ENCODE data around the gene PTGS1.
"Not testable (repeated sequence)": the region's sequence is repeated elsewhere in the genome, so short reads cannot be mapped to it uniquely, and the experiment has no call there.

The PTGS1 gene

DNA sequence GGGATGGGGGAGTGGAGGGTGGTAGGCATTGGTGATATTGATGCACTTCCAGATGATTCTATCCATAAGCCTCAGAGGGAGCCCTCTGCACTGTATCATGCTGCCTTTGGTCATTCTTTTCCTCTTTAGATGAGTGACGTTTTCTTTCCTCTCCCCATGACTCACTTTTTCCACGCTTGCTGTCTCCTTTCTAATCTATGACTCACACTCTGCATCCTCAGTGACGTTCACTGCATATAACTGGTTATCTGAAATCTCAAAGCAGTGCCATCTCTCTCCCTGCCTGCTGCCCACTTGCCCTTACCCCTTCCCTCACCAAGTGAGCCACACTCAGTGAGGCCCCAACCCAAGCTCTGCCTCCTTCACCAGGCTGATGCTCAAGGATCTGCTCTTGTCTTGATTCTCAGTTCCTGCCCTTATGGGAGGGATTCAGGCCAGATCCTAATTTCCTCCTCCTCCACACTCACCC, 31.6 kb downstream of the PTGS1 start:
- no peak for FAIRE-seq

DNA sequence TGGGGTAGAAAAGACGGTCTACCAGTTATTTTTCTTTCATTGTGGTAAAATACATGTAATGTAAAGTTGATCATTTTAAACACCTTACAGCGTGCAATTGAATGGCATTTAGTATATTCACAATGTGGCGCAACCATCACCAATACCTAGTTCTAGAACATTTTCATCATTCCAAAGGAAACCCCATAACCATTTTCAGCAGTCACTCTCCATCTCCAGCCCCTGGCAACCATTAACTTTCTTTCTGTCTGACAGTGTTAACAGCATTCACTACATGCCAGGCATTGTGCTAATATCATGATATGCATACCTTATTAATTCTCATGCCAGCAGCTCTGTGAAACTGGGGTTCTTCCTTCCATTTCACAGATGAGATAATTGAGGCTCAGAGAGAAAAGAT, 32.0 kb downstream of the PTGS1 start:
- no peak for FAIRE-seq

DNA sequence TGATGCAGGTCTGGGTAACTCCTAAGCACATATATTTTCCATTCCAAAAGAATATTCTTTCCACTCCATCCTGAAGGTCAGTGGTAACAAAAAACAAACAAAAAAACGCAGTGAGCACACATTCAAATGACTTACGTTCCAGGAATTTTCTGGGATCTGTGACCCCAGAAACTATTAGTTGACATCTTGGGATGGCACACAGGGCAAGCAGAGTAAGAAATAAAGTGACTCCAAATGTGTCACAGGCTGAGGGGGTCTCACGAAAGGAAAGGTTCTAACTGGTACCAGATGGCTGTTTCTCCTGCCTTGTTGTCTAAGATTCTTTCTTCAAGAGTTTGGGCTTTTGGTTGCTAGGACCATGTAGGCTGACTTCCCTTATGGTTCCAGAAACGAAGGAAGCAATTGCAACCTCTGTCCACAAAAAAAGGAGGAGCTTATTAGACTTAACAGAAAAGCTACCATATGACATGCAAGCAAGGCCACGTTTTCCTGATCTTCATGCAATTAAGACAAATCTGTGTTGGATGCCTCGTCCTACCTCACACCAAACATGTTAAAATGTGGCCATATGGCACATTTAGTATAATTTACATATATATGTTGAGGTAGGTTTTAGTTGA, 32.7 kb downstream of the PTGS1 start:
- no peak for FAIRE-seq

DNA sequence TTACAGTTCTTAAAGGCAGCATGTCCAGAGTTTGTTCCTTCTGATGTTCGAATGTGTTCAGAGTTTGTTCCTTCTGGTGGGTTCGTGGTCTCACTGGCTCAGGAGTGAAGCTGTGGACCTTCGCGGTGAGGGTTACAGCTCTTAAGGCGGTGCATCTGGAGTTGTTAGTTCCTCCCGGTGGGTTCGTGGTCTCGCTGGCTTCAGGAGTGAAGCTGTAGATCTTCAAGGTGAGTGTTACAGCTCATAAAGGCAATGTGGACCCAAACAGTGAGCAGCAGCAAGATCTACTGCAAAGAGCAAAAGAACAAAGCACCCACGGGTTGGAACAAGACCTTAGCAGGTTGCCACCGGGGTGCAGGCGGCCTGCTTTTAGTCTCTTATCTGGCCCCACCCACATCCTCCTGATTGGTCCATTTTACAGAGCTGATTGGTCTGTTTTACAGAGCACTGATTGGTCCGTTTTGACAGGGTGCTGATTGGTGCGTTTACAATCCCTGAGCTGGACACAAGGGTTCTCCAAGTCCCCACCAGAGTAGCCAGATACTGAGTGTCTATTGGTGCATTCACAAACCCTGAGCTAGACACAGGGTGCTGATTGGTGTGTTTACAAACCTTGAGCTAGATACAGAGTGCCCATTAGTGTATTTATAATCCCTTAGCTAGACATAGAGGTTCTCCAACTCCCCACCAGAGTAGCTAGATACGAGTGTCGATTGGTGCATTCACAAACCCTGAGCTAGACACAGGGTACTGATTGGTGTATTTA, 34.7 kb downstream of the PTGS1 start:
- not testable (repeated sequence) for FAIRE-seq

DNA sequence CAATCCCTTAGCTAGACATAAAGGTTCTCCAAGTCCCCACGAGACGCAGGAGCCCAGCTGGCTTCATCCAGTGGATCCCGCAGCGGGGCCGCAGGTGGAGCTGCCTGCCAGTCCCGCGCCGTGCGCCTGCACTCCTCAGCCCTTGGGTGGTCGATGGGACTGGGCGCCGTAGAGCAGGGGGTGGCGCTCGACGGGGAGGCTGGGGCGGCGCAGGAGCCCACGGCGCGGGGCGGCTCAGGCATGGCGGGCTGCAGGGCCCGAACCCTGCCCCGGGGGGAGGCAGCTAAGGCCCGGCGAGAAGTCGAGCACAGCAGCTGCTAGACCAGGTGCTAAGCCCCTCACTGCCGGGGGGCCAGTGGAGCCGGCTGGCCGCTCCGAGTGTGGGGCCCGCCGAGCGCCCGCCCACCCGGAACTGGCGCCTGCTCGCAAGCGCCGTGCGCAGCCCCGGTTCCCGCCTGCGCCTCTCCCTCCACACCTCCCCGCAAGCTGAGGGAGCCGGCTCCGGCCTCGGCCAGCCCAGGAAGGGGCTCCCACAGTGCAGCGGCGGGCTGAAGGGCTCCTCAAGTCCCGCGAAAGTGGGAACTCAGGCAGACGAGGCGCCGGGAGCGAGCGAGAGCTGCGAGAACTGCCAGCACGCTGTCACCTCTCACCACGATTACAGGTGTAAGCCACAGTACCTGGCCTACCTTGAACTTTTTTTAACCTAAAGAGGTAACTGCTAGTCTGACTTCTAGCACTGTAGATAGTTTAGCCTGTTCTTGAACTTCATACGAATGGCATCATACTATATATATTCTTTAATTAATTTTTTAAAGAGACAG, 35.5 kb downstream of the PTGS1 start:
- no peak for FAIRE-seq

DNA sequence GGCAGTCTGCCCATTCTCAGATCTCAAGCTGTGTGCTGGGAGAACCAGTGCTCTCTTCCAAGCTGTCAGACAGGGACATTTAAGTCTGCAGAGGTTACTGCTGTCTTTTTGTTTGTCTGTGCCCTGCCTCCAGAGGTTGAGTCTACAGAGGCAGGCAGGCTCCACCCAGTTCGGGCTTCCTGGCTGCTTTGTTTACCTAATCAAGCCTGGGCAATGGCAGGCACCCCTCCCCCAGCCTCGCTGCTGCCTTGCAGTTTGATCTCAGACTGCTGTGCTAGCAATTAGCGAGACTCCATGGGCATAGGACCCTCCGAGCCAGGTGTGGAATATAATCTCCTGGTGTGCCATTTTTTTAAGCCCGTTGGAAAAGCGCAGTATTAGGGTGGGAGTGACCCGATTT, 43.3 kb downstream of the PTGS1 start:
- not testable (repeated sequence) for FAIRE-seq

DNA sequence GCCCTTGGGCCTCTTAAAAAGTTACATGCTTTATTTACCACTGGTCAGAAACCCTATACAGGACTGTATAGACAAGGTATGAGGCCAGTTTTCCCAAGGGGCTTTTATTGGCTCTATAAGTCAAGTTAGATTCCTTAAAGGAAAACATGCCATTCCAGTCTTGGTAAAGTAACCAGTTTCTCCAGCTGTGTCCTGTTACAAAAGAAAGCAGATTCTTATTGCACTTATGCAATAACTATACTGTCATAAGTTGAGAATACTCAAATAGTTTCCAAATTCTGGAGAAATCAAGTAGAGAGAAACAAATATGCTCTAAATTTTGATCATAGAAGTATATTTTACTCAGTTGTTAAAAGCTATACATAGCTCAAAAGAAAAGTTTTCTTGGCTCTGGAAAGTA, 47.2 kb downstream of the PTGS1 start:
- FAIRE-seq = no peak

DNA sequence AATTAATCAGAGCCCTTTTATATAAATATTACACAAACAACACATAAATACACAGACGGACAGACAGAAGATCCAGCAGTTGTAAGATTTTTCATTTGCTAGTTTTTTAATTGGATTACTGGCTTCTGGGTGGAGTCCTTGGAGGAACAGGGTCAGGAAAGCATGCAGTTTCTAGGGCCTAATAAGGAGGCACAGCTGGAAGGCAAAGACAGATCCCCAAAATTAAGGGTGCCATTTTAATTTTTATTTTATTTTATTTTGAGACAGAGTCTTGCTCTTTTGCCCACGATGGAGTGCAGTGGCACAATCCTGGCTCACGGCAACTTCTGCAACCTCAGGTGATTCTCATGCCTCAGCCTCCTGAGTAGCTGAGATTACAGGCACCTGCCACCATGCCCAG, 49.5 kb downstream of the PTGS1 start:
- no peak for FAIRE-seq

DNA sequence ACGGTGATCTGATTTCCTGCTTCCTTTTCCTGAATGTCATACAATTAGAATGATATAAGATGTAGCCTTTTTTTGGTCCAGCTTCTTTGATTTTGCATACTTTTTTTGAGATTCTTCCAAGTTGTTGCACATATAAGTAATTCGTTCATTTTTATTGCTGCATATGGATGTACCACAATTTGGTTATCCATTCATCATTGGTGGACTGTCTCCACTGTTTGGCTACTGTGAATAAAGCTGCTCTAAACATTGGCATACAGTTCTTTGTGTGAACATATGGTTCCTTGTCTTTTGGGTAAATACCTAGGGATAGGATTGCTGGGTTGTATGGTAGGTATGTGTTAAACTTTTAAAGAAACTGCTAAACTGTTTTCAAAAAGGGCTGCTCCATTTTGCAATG, 54.3 kb downstream of the PTGS1 start:
- FAIRE-seq = no peak

DNA sequence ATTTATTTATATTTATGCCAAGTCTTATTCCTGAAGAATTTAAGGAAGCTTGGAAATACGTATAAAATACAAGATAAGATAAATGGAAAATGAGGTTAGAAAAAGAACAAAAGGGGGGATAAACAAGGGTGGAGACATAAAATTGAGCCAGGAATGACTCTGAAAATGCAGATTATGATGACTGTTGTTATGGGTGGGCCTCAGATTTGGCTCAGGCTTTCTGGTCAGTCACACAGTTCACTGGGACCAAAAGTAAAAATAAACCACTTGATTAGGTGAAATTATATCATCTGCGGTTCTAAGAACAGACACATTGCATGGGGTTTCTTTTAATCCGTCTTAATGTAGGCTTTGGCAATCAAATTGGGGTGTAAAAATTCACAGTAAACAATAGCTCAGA, 55.9 kb downstream of the PTGS1 start:
- FAIRE-seq = no peak

DNA sequence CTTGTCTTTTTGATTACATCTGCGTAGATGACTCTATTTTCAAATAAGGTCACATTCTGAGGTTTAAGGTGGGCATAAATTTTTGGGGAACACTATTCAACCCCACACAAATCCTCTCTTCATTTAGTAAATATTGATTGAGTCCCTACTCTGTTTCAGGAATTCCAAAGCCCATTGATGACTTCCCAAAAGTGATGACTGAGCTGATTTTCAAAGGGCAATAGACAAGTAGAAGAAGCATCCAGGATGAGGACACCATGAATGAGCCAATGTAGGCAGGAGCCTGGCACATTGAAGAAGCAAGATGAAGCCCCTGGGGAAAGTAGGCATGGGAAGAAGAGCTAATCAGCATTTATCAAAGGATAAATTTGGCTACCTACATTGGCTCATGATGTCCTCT, 71.7 kb downstream of the PTGS1 start:
- FAIRE-seq = no peak

DNA sequence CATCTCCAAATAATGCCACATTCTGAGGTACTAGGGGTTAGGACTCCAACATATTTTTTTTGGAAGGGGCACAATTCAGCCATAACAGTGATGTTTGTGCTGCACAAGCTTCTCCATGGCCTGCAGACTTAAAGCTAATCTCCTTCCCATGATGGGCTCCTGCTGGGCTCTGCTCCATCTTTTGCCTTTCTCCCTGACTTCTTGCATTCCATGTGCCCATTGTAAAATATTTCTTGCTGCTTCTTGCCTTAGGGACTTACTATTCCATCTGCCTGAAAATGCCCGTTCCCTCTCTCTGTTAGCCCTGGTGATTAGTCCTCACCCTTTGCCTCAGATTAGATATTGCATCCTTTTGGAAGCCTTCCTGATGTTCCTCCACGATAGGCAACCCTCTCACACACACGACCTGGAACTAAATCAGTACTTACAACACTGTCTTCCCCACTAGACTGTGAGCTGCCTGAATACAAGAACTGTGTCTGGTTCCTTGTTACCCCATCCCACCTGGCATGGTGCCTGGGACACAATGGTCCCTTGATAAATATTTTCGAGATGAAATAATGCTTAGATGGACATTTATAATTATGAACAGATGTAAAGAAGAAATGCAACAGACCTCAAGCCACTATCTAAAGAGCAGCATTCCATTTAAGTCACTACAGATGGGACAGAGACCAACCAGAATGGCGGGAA, 73.4 kb downstream of the PTGS1 start:
- no peak for FAIRE-seq

Measured in A204.1 (cell line).